Activated CD4-positive, CD25-positive, alpha-beta regulatory T cell (primary cell): ENCODE measurements around the gene PODXL2.
"Not testable (repeated sequence)": the region's sequence is repeated elsewhere in the genome, so short reads cannot be mapped to it uniquely, and the experiment has no call there.

Experiments
- DNase-seq, 4 experiments: peaks; one replicate each; lab custom pipeline; 2025; lab: John Stamatoyannopoulos, UW

PODXL2 gene

GRCh38 chr3:127676456-127676855 lies 47.5 kb downstream of the PODXL2 start:
- DNase-seq, result no peak

- no peak for DNase-seq
These were observed 48.0 kb downstream of the PODXL2 start for GRCh38 chr3:127676921-127677351.

- DNase-seq, result no peak
These were observed 48.7 kb downstream of the PODXL2 start for GRCh38 chr3:127677541-127678314.

- DNase-seq, result no peak
These were observed 49.3 kb downstream of the PODXL2 start for GRCh38 chr3:127678315-127678599.

GRCh38 chr3:127678611-127679533 lies 49.9 kb downstream of the PODXL2 start:
- no peak for DNase-seq

GRCh38 chr3:127679534-127680145 lies 50.7 kb downstream of the PODXL2 start:
- no peak for DNase-seq

- no peak for DNase-seq
These were observed 51.2 kb downstream of the PODXL2 start for GRCh38 chr3:127680146-127680661.

GRCh38 chr3:127680798-127681221 lies 51.8 kb downstream of the PODXL2 start:
- DNase-seq, result no peak

- not testable (repeated sequence) for DNase-seq
These were observed 53.2 kb downstream of the PODXL2 start for GRCh38 chr3:127682175-127682554.

GRCh38 chr3:127682561-127682960 lies 53.6 kb downstream of the PODXL2 start:
- no peak for DNase-seq

GRCh38 chr3:127684871-127685707 lies 56.1 kb downstream of the PODXL2 start:
- no peak for DNase-seq

GRCh38 chr3:127685708-127686511 lies 56.9 kb downstream of the PODXL2 start:
- no peak for DNase-seq

- no peak for DNase-seq
These were observed 57.5 kb downstream of the PODXL2 start for GRCh38 chr3:127686512-127686894.

- DNase-seq, result no peak
These were observed 58.3 kb downstream of the PODXL2 start for GRCh38 chr3:127687228-127687737.

GRCh38 chr3:127688022-127688415 lies 59.0 kb downstream of the PODXL2 start:
- DNase-seq, result no peak

GRCh38 chr3:127688416-127689265 lies 59.7 kb downstream of the PODXL2 start:
- DNase-seq, result no peak

- no peak for DNase-seq
These were observed 60.4 kb downstream of the PODXL2 start for GRCh38 chr3:127689266-127689860.

- no peak for DNase-seq
These were observed 61.1 kb downstream of the PODXL2 start for GRCh38 chr3:127690106-127690505.

GRCh38 chr3:127690823-127691452 lies 62.0 kb downstream of the PODXL2 start:
- DNase-seq, result no peak
